ENCODE results near the gene GPANK1.

The GPANK1 gene

GRCh38 chr6:31662124-31662723 is 2.6 kb downstream of the GPANK1 start:
- Mint-ChIP-seq H3K4me1 (ENCODE audit: low read depth) (peaks cover 75% of the 10 kb centered on the region), H3K4me3 (no peak overlapping the region), H3K36me3 (ENCODE audit: low read depth) (peaks cover 86% of the 10 kb centered on the region), H3K27ac (peak overlapping the region; percentile 95), H3K9me3 (no peaks in the 10 kb centered on the region), H3K27me3 (no peaks in the 10 kb centered on the region)
- intact Hi-C loops (cut with micrococcal nuclease): no loop called here

GRCh38 chr6:31661262-31662123 is 3.3 kb downstream of the GPANK1 start:
- Mint-ChIP-seq H3K36me3 (ENCODE audit: low read depth) (peaks cover 86% of the 10 kb centered on the region), H3K27me3 (no peaks in the 10 kb centered on the region), H3K27ac (peak overlapping the region; percentile 95), H3K9me3 (no peaks in the 10 kb centered on the region), H3K4me1 (ENCODE audit: low read depth) (peaks cover 74% of the 10 kb centered on the region), H3K4me3 (peak overlapping the region; percentile 83)
- intact Hi-C loops (cut with micrococcal nuclease): no loop called here

GRCh38 chr6:31660381-31661261 is 4.2 kb downstream of the GPANK1 start, which contains the start of gene C6orf47:
C6orf47 (minus strand) TSS chr6:31660778; CDS start chr6:31659947, 831 bp downstream.
- intact Hi-C loops (cut with micrococcal nuclease): loop anchor here (1.0 kb wide), 1 partner anchor 8 kb away; the partner anchor contains the start of gene BAG6
- no peaks in the 10 kb centered on the region for H3K9me3 Mint-ChIP-seq
- no peaks in the 10 kb centered on the region for H3K27me3 Mint-ChIP-seq
- H3K4me3 Mint-ChIP-seq: peak within 1 kb of the TSS; percentile 83
- peaks cover 82% of the 10 kb centered on the region for H3K4me1 Mint-ChIP-seq (ENCODE audit: low read depth)
- peaks cover 86% of the 10 kb centered on the region for H3K36me3 Mint-ChIP-seq (ENCODE audit: low read depth)
- peak within 1 kb of the TSS; percentile 95 for H3K27ac Mint-ChIP-seq

- Mint-ChIP-seq H3K27ac (peak overlapping the region; percentile 95), H3K4me1 (ENCODE audit: low read depth) (peaks cover 86% of the 10 kb centered on the region), H3K27me3 (no peaks in the 10 kb centered on the region)
Measured at GRCh38 chr6:31659649-31660380, 5.0 kb downstream of the GPANK1 start.

GRCh38 chr6:31658983-31659648 is 5.7 kb downstream of the GPANK1 start:
- intact Hi-C loops (cut with micrococcal nuclease): no loop called here
- peaks cover 84% of the 10 kb centered on the region for H3K36me3 Mint-ChIP-seq (ENCODE audit: low read depth)
- no peaks in the 10 kb centered on the region for H3K27me3 Mint-ChIP-seq
- no peaks in the 10 kb centered on the region for H3K9me3 Mint-ChIP-seq
- peak overlapping the region; percentile 95 for H3K27ac Mint-ChIP-seq
- H3K4me3 Mint-ChIP-seq: peak overlapping the region; percentile 83
- H3K4me1 Mint-ChIP-seq (ENCODE audit: low read depth): peaks cover 79% of the 10 kb centered on the region

More at GRCh38 chr6:31659649-31660380, 5.0 kb downstream of the GPANK1 start:
- intact Hi-C loops (cut with micrococcal nuclease): loop anchor here (1.0 kb wide), 1 partner anchor 8 kb away; the partner anchor contains the start of gene BAG6
- H3K9me3 Mint-ChIP-seq: no peaks in the 10 kb centered on the region
- H3K36me3 Mint-ChIP-seq (ENCODE audit: low read depth): peaks cover 91% of the 10 kb centered on the region
- H3K4me3 Mint-ChIP-seq: peak overlapping the region; percentile 83

- Mint-ChIP-seq H3K4me3 (peak overlapping the region; percentile 28), H3K9me3 (no peaks in the 10 kb centered on the region), H3K27me3 (no peaks in the 10 kb centered on the region), H3K27ac (peak overlapping the region; percentile 10), H3K4me1 (ENCODE audit: low read depth) (peaks cover 70% of the 10 kb centered on the region), H3K36me3 (ENCODE audit: low read depth) (peaks cover 75% of the 10 kb centered on the region)
- intact Hi-C loops (cut with micrococcal nuclease): no loop called here
Measured at GRCh38 chr6:31658158-31658688, 6.6 kb downstream of the GPANK1 start.

GRCh38 chr6:31657406-31658157 is 7.2 kb downstream of the GPANK1 start:
- intact Hi-C loops (cut with micrococcal nuclease): no loop called here
- H3K9me3 Mint-ChIP-seq: no peaks in the 10 kb centered on the region
- peaks cover 75% of the 10 kb centered on the region for H3K36me3 Mint-ChIP-seq (ENCODE audit: low read depth)
- H3K4me1 Mint-ChIP-seq (ENCODE audit: low read depth): peaks cover 63% of the 10 kb centered on the region
- H3K27ac Mint-ChIP-seq: peak overlapping the region; percentile 10
- no peaks in the 10 kb centered on the region for H3K27me3 Mint-ChIP-seq
- peak overlapping the region; percentile 28 for H3K4me3 Mint-ChIP-seq

- Mint-ChIP-seq H3K36me3 (ENCODE audit: low read depth) (peaks cover 81% of the 10 kb centered on the region), H3K9me3 (no peaks in the 10 kb centered on the region), H3K27ac (no peak within 1 kb of the TSS), H3K4me3 (no peak within 1 kb of the TSS), H3K4me1 (ENCODE audit: low read depth) (peaks cover 59% of the 10 kb centered on the region), H3K27me3 (no peaks in the 10 kb centered on the region)
- intact Hi-C loops (cut with micrococcal nuclease): no loop called here
Measured at GRCh38 chr6:31655349-31656237, 9.2 kb downstream of the GPANK1 start, which contains the start of gene APOM. APOM (plus strand) TSS chr6:31655894; CDS start chr6:31655967, 73 bp downstream.

- intact Hi-C loops (cut with micrococcal nuclease): no loop called here
- Mint-ChIP-seq H3K36me3 (ENCODE audit: low read depth) (peaks cover 83% of the 10 kb centered on the region), H3K4me1 (ENCODE audit: low read depth) (peaks cover 65% of the 10 kb centered on the region), H3K9me3 (no peaks in the 10 kb centered on the region), H3K27me3 (no peaks in the 10 kb centered on the region), H3K4me3 (no peak overlapping the region), H3K27ac (no peak overlapping the region)
Measured at GRCh38 chr6:31654574-31655348, 10.0 kb downstream of the GPANK1 start.

- H3K36me3 Mint-ChIP-seq (ENCODE audit: low read depth): peaks cover 83% of the 10 kb centered on the region
- intact Hi-C loops (cut with micrococcal nuclease): loop anchor here (1.0 kb wide), 3 partner anchors 7 to 33 kb away; partner anchors contain the start of genes C6orf47, CSNK2B and PRRC2A
- H3K27me3 Mint-ChIP-seq: no peaks in the 10 kb centered on the region
- peak overlapping the region; percentile 94 for H3K4me3 Mint-ChIP-seq
- peaks cover 48% of the 10 kb centered on the region for H3K4me1 Mint-ChIP-seq (ENCODE audit: low read depth)
- peak overlapping the region; percentile 97 for H3K27ac Mint-ChIP-seq
- H3K9me3 Mint-ChIP-seq: no peaks in the 10 kb centered on the region
Measured at GRCh38 chr6:31652925-31653724, 11.7 kb downstream of the GPANK1 start.

Data from dendritic cell treated with granulocyte-macrophage colony-stimulating factor and Interleukin-4, amounts not matched to agents 40 ng/mL and 50 ng/mL, for 4 days (primary cell).